A549 (cell line): ENCODE measurements around the gene EDNRA.

Source experiments
- CHD2 ChIP-seq: fragments of 150-350 bp; IDR thresholded peaks from 2 replicates; pipeline ENCODE4 v1.6.1; 2014; ENCODE audit warnings: low read length; ENCODE audit not compliant: partially characterized antibody
- EHF ChIP-seq: fragments of 250-450 bp; sonication (Bioruptor Pico); IDR thresholded peaks from 2 replicates; pipeline ENCODE4 v1.5.0; 2020; ENCODE audit warnings: mild to moderate bottlenecking
- EP300 ChIP-seq, 2 experiments: fragments of >200 bp; sonication (Bioruptor Twin); formaldehyde crosslinking; IDR thresholded peaks; 2 replicates in 1 of 2; 3 replicates in 1 of 2; pipeline ENCODE4 v1.6.1; 2016 to 2017
- GATA3 ChIP-seq: IDR thresholded peaks from 2 replicates; pipeline ENCODE4 v1.6.1; 2012; ENCODE audit warnings: borderline replicate concordance
- KDM5A ChIP-seq: fragments of 200-600 bp; sonication (generic); IDR thresholded peaks from 2 replicates; pipeline ENCODE4 v1.6.1; 2016; ENCODE audit warnings: antibody characterized with exemption, mild to moderate bottlenecking
- MAFK ChIP-seq: fragments of 450-650 bp; IDR thresholded peaks from 2 replicates; pipeline ENCODE4 v1.6.1; 2014; ENCODE audit not compliant: partially characterized antibody
- NFE2L2 ChIP-seq: fragments of 150-350 bp; conservative IDR thresholded peaks from 2 replicates; pipeline ENCODE4 v1.6.1; 2014; ENCODE audit warnings: low read length
- POLR2A ChIP-seq: IDR thresholded peaks from 2 replicates; pipeline ENCODE4 v1.6.1; 2012; ENCODE audit warnings: mild to moderate bottlenecking, low read length
- RFX5 ChIP-seq: fragments of 450-650 bp; IDR thresholded peaks from 2 replicates; pipeline ENCODE4 v1.7.1; 2014; ENCODE audit warnings: antibody characterized with exemption, mild to moderate bottlenecking, moderate library complexity
- TF ChIP-seq, protein P1 (sequence below): fragments of >200 bp; sonication (Bioruptor Twin); formaldehyde crosslinking; IDR thresholded peaks from 3 replicates; pipeline ENCODE4 v1.5.1; 2016

GRCh38 chr4:147543034-147543433 lies 62.1 kb downstream of the EDNRA start:
- TF ChIP-seq CHD2 (no peak), MAFK (no peak), KDM5A (no peak), POLR2A (no peak), RFX5 (no peak), EHF (CRISPR knock-in tag) (no peak), EP300 (IDR thresholded peaks at IDR 0.05) (no peak), GATA3 (no peak), NFE2L2 (no peak)
- TF ChIP-seq, protein P1, sequence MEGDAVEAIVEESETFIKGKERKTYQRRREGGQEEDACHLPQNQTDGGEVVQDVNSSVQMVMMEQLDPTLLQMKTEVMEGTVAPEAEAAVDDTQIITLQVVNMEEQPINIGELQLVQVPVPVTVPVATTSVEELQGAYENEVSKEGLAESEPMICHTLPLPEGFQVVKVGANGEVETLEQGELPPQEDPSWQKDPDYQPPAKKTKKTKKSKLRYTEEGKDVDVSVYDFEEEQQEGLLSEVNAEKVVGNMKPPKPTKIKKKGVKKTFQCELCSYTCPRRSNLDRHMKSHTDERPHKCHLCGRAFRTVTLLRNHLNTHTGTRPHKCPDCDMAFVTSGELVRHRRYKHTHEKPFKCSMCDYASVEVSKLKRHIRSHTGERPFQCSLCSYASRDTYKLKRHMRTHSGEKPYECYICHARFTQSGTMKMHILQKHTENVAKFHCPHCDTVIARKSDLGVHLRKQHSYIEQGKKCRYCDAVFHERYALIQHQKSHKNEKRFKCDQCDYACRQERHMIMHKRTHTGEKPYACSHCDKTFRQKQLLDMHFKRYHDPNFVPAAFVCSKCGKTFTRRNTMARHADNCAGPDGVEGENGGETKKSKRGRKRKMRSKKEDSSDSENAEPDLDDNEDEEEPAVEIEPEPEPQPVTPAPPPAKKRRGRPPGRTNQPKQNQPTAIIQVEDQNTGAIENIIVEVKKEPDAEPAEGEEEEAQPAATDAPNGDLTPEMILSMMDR = no peak
